Liver (tissue), 3 donors: ENCODE results near the gene OR2G3.

Experiments
- CTCF ChIP-seq: fragments of 150-350 bp; IDR thresholded peaks from 2 replicates; pipeline ENCODE4 v1.5.1; 2017; ENCODE audit warnings: improper control_type of control experiment, low read depth, low read length; ENCODE audit not compliant: missing input control
- GABPA ChIP-seq, 2 donors: IDR thresholded peaks in 1 of 2; conservative IDR thresholded peaks in 1 of 2; 2 replicates each; pipeline ENCODE4 v1.6.1; 2016; ENCODE audit warnings: antibody characterized with exemption in 2 of 2, mild to moderate bottlenecking in 1 of 2, moderate library complexity in 1 of 2
- HNF4A ChIP-seq, 2 donors: conservative IDR thresholded peaks; 2 replicates each; pipeline ENCODE4 v1.6.1; 2016; ENCODE audit warnings: antibody characterized with exemption in 2 of 2, mild to moderate bottlenecking in 2 of 2
- JUND ChIP-seq, 2 donors: IDR thresholded peaks; 2 replicates each; pipeline ENCODE4 v1.6.1; 2016; ENCODE audit warnings: antibody characterized with exemption in 2 of 2
- RAD21 ChIP-seq, 2 donors: IDR thresholded peaks; 2 replicates each; pipeline ENCODE4 v1.6.1; 2016; ENCODE audit warnings: antibody characterized with exemption in 2 of 2, mild to moderate bottlenecking in 2 of 2
- RXRA ChIP-seq, 2 donors: IDR thresholded peaks; 2 replicates each; pipeline ENCODE4 v1.6.1; 2017 to 2018; ENCODE audit warnings: antibody characterized with exemption in 2 of 2, mild to moderate bottlenecking in 1 of 2
- SP1 ChIP-seq: IDR thresholded peaks from 2 replicates; pipeline ENCODE4 v1.6.1; 2018; ENCODE audit warnings: antibody characterized with exemption, mild to moderate bottlenecking
- TAF1 ChIP-seq: conservative IDR thresholded peaks from 2 replicates; pipeline ENCODE4 v1.6.1; 2016; ENCODE audit warnings: antibody characterized with exemption, mild to moderate bottlenecking
- YY1 ChIP-seq: IDR thresholded peaks from 2 replicates; pipeline ENCODE4 v1.6.1; 2016; ENCODE audit warnings: antibody characterized with exemption, mild to moderate bottlenecking
- ZBTB33 ChIP-seq: IDR thresholded peaks from 2 replicates; pipeline ENCODE4 v1.6.1; 2016; ENCODE audit warnings: antibody characterized with exemption
- TF ChIP-seq, protein P1 (sequence below): IDR thresholded peaks from 2 replicates; pipeline ENCODE4 v1.6.1; 2016; ENCODE audit warnings: antibody characterized with exemption, mild to moderate bottlenecking
- TF ChIP-seq, protein P2 (sequence below): IDR thresholded peaks from 2 replicates; pipeline ENCODE4 v1.6.1; 2016; ENCODE audit warnings: antibody characterized with exemption
- TF ChIP-seq, protein P3 (sequence below): IDR thresholded peaks from 2 replicates; pipeline ENCODE4 v1.6.1; 2016; ENCODE audit warnings: antibody characterized with exemption
- donor health status: healthy.
- donor health status: healthy.

GRCh38 chr1:247574664-247575063, 30.7 kb upstream of the OR2G3 start:
- no peak for TF ChIP-seq CTCF
- TF ChIP-seq, protein P1, sequence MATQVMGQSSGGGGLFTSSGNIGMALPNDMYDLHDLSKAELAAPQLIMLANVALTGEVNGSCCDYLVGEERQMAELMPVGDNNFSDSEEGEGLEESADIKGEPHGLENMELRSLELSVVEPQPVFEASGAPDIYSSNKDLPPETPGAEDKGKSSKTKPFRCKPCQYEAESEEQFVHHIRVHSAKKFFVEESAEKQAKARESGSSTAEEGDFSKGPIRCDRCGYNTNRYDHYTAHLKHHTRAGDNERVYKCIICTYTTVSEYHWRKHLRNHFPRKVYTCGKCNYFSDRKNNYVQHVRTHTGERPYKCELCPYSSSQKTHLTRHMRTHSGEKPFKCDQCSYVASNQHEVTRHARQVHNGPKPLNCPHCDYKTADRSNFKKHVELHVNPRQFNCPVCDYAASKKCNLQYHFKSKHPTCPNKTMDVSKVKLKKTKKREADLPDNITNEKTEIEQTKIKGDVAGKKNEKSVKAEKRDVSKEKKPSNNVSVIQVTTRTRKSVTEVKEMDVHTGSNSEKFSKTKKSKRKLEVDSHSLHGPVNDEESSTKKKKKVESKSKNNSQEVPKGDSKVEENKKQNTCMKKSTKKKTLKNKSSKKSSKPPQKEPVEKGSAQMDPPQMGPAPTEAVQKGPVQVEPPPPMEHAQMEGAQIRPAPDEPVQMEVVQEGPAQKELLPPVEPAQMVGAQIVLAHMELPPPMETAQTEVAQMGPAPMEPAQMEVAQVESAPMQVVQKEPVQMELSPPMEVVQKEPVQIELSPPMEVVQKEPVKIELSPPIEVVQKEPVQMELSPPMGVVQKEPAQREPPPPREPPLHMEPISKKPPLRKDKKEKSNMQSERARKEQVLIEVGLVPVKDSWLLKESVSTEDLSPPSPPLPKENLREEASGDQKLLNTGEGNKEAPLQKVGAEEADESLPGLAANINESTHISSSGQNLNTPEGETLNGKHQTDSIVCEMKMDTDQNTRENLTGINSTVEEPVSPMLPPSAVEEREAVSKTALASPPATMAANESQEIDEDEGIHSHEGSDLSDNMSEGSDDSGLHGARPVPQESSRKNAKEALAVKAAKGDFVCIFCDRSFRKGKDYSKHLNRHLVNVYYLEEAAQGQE = no peak
- no peak for TF ChIP-seq GABPA (IDR thresholded peaks at IDR 0.05 in 1 of 2, conservative IDR thresholded peaks at IDR 0.05 in 1 of 2)
- no peak for TF ChIP-seq HNF4A (conservative IDR thresholded peaks at IDR 0.05)
- no peak for TF ChIP-seq SP1
- TF ChIP-seq TAF1 = no peak
- TF ChIP-seq, protein P2, sequence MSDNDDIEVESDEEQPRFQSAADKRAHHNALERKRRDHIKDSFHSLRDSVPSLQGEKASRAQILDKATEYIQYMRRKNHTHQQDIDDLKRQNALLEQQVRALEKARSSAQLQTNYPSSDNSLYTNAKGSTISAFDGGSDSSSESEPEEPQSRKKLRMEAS = no peak
- no peak for TF ChIP-seq RAD21 (IDR thresholded peaks at IDR 0.05)
- no peak for TF ChIP-seq YY1
- no peak for TF ChIP-seq RXRA (IDR thresholded peaks at IDR 0.05)
- no peak for TF ChIP-seq JUND (IDR thresholded peaks at IDR 0.05)
- no peak for TF ChIP-seq ZBTB33
- TF ChIP-seq, protein P3, sequence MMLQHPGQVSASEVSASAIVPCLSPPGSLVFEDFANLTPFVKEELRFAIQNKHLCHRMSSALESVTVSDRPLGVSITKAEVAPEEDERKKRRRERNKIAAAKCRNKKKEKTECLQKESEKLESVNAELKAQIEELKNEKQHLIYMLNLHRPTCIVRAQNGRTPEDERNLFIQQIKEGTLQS = no peak
